Measurements from ENCODE around the gene WSB1. TPM values are rescaled to one million over a fixed set of nuclear protein-coding genes. Genes with fewer than 3 reads are reported as not detected.
A peak's percentile ranks its signal among the peaks of the same experiment; 100 is the strongest.
"Not testable (repeated sequence)": the region's sequence is repeated elsewhere in the genome, so short reads cannot be mapped to it uniquely, and the experiment has no call there.

WSB1 gene
- total RNA-seq, 1 donor from 2014 or later, result 308 TPM

DNA sequence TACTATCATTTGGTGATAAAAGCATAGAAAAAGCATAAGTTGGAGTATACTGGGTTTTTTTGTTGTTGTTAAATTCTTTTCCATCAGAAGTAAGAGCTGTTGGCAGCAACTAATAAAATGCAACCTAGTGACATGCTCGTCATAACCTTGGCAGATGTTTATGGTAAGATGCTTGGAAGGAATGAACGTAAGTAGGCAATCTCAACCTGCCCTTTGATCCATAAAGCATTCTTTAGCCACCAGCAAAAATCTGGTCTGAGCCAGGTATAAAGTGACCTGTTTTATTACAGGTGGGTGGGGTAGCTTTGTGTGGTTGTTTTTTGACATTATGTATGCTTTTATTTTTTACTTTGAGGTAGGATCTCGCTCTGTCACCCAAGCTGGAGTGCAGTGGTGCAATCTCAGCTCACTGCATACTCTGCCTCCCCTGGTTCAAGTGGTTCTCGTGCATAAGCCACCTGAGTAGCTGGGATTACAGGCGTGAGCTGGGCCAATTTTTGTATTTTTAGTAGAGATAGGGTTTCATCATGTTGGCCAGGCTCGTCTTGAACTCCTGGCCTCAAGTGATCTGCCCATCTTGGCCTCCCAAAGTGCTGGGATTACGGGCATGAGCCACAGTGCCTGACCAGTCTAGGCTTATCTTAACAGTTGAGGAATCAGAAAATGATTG, 22.0 kb downstream of the WSB1 start:
- DNase-seq (ENCODE audit: low read depth, low spot score), result no peak

DNA sequence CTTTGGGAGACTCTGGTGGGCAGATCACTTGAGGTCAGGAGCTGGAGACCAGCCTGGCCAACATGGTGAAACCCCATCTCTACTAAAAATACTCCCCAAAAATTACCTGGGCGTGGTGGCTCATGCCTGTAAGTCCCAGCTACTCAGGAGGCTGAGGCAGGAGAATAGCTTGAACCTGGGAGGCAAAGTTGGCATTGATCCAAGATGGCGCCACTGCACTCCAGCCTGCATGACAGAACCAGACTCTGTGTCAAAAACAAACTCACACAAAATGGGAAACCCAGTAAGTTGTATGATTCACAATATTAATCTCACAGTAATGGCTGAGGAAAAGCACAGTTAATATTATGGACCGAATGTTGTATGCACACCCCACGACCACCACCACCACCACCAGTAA, 24.3 kb downstream of the WSB1 start:
- no peak for DNase-seq (ENCODE audit: low read depth, low spot score)

DNA sequence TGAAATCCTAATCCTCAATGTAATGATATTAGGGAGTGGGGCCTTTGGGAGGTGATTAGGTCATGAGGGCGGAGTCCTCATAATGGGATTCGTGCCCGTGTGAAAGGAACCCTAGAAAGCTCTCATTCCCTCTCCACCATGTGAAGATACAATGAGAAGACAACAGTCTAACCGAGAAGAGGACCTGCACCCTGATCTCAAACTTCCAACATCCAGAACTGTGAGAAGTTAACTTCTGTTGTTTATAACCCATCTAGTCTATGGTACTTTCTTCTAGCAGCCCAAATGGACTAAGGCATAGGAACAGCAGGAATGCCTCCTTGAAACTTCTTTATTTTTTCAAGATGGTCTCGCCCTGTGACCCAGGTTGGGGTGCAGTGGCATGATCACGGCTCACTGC, 24.7 kb downstream of the WSB1 start:
- no peak for DNase-seq (ENCODE audit: low read depth, low spot score)

DNA sequence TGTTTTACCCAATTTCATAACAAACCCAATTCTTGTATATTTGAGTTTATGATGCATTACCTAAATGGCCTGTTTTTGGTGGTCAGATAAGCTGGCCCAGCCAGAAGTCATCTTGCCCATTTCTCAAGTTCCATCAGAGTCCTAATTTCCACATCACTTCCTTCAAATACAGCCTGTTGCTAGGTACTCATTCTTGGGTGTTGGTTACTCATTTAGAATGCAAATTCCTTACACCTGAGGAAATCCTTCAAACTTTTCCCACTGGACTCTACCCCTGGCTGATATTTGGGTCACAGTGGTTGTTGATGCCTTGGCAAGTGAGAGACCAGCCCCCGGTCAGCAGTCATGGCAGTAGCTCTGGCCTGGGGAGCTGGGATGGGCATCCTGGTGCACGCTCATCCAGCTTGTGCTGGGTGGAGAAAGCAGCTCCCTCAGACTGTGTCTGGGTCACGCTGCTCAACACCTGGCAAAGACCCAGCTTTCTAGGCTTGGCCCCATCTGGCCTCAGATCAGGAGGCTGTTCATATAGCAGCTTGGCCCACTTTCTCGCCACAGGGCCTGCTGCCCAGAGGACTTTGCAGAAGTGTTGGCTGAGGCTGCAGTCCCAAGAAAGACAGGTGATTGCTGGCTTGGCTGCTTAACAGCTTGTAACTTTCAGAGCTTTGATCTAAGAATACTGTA, 25.8 kb downstream of the WSB1 start:
- DNase-seq (ENCODE audit: low read depth, low spot score), result no peak

DNA sequence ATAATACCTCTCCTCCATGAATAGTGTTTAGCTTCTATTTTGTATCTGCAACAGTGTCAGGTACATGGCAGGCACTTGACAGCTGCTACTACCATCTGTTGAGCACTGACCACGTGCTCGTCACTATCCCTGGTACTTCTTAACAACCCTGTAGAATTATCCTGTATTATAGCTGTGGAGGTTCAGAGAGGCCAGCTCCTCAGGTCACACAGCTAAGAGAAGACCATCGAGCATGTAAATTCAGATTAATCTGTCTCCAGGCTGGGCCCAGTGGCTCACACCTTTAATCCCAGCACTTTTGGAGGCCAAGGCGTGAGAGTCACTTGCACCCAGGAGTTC, 26.3 kb downstream of the WSB1 start:
- DNase-seq (ENCODE audit: low read depth, low spot score), result no peak

DNA sequence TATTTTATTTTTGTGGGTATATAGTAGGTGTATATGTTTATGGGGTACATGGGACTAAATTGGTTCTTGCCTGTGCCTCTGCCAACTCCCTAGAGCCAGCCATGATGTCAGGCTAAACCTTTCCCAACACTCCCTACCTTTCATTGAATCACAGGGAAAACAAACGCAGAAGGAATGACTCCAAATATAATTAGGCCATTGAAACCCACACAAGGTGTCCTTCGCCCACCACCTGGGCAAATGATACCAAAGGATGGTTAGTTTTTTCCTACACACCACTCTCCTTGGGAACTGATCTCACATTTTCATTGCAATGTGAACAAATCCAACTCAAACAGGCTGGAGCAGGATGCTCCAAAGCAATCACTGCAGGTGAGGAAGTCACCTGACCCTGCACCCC, 27.5 kb downstream of the WSB1 start:
- DNase-seq (ENCODE audit: low read depth, low spot score), result no peak

DNA sequence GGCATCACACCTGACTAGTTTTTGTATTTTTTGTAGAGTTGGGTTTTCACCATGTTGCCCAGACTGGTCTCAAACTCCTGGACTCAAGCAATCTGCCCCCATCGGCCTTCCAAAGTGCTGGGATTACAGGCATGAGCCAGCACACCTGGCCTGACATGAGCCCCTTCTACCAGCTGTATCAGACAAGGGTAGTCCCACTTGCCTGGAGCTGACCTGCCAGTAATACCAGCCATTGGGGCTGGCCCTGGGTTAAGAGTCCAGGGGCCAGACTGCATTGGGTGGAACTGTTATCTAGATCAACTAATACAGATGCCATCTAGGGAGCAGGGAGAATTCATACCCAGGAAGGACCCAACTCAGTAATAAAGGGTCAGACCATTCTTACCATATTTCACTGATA, 28.1 kb downstream of the WSB1 start:
- DNase-seq (ENCODE audit: low read depth, low spot score), result no peak

DNA sequence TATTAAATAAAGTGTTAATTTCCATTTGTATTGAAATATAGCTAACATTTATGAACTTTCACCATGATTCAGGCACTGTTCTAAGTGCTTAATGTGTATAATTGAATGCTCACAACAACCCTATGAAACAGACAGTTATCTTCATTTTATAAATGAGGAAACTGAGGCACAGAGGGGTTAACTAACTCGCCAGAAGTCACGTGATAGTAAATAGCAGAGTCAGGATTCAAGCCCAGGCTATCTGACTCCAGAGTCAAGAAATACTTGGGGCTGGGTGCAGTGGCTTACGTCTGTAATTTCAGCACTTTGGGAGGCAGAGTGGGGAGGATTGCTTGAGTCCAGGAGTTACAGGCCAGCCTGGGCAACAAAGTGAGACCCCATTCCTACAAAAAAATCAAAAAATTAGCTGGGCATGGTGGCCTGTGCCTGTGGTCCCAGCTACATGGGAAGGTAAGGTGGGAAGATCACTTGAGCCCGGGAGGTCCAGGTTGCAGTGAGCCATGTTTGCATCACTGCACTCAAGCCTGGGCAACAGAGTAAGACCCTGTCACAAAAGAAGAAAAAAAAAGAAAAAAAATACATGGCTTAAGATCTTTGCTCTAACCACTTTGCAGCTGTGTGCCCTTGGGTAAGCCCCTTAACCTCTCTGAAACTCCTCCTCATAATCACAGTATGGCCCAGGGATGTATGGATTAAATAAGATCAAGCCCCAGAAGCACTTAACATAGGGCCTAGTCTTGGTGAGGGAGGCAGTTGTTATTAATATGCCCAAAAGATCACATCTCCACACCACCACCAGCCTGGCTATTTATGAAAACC, 29.0 kb downstream of the WSB1 start:
- no peak for DNase-seq (ENCODE audit: low read depth, low spot score)

DNA sequence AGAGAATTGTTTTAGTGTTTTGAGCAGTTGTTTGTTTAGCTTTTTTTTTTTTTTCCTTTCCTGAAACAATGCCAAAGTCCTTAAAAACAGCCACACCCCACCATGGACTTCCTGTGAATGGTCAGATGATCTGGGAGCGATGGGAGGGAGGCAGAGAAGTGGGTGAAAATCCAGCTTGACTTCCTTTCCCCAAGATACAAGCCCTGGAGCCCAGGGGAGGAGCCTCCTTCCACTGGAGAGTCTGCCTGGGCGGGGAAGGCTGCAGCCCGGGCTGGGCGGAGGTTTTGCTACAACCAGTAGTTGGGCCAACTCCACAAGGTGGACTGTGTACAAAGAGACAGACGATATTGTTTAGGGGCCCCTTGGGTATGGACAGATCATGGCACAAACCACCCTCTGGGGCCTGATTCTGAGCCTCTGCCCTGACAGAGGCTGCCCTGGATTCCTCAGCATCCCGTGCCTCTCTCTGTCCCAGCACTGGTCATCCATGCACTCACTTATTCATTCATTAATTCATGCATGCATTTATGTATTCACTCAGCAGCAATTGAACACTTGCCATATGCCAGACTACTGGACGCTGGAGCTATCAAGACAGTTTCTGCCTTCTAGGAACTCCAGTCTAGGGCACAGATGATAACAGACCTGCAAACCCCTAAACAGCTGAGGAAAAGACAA, 29.8 kb downstream of the WSB1 start:
- DNase-seq (ENCODE audit: low read depth, low spot score), result peak; percentile 53

DNA sequence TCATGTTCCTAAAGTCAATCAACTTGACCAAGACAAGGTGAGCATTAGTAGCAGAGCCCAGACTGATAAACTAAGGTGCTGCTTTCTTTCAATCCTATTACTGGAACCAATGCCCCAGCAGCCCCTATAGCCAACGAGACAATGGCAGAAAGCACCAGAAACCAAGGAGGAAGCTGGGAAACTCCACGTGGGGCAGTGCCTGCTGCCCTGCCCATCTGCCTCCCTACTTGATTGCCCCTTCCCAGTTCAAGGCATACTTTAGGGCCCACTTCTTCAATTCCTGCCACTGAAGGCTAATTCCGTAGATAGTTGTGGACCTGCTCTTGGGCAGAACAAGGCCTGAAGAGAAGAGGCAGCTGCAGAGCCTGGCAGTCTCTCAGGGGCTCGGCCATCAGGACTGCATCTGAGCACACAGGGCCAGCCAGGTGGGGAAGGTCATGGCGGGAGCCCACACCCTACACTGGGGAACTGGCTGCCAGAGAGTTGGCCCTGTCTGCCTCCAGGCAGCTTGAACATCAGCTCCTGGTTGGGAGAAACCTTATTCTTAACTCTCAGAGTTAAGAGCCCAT, 30.9 kb downstream of the WSB1 start:
- DNase-seq (ENCODE audit: low read depth, low spot score), result no peak

DNA sequence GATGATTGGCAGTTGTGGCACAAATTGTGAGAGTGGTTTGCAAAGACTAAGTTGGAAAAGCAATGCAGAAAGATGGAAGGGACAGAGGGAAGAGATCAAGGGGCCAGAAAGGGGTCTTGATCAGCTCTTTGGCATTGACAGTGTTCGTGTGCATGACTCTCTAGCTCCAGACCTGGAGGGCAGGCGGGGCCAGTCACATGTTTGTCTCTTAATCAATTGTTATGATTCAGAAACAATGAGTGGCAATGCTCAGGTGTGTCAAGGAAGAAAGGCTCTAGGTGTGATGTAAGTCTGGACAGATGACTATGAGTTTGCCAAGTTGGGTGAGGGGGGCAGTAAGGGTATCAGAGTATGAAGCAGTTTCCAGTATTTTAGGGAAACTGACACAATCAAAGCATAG, 32.1 kb downstream of the WSB1 start:
- no peak for DNase-seq (ENCODE audit: low read depth, low spot score)

DNA sequence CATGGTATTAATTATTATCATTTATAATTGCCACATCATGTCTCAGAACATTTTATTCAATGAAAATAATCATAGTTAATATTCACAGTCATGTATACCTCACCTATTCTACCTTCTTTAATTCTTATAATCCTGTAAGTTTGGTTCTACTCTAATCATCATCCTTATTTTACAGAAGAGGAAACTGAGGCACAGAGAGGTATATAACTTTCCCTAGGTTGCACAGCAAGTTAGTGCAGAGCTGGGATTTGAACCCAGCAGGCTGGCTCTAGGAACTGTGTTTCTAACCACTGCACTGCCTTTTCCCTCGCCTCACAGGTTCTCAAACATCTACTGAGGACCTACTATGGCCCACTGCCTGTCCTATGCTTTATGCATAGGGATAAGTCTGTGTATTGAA, 32.7 kb downstream of the WSB1 start:
- no peak for DNase-seq (ENCODE audit: low read depth, low spot score)

DNA sequence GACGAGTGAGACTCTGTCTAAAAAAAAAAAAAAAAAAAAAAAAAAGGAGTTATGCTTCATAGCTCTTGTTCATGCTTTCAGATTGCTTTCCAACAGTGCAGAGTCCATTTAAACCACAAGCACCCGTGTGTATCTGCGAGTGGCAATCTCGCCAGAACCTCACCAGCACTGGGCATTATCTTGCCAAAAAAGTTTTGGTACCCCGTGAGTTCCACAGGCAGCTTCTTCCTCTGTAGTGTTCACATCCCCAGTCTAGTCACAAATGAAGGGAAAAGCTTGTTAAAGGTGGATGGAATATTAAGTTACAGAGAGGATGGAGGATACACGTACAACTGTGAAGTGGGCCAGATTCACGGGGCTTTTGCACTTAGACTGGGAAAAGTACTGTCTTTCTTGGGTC, 33.5 kb downstream of the WSB1 start:
- DNase-seq (ENCODE audit: low read depth, low spot score), result no peak

DNA sequence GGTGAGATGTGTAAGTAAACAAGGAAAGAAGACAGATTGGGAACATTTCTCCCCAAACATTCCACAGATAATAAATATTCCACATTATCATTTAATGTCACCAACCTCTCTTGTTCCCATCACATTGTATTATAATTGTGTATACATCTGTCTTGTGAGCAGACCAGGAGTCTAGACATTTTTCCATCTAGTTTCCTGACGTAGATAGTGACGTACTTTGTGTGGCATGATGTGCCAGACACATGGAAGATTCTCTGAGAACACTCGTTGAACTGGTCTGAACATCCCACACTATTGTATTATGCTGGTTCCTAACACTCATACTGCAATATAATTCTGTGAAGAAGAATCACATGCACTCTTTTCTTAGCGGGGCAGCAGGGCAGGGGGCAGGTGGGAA, 34.0 kb downstream of the WSB1 start:
- no peak for DNase-seq (ENCODE audit: low read depth, low spot score)

DNA sequence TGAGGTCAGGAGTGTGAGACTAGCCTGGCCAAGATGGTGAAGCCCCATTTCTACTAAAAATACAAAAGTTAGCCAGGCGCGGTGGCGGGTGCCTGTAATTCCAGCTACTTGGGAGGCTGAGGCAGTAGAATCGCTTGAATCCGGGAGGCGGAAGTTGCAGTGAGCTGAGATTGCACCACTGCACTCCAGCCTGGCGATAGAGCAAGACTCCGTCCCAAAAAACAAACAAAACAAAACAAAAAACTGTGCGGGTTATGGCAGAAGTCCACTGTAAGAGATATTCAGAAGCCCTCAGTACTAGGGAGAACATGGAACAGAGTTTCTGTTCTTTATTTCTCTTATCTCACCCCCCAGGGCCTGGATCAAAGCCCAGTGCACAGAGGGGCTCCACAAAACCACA, 34.8 kb downstream of the WSB1 start:
- DNase-seq (ENCODE audit: low read depth, low spot score), result not testable (repeated sequence)

DNA sequence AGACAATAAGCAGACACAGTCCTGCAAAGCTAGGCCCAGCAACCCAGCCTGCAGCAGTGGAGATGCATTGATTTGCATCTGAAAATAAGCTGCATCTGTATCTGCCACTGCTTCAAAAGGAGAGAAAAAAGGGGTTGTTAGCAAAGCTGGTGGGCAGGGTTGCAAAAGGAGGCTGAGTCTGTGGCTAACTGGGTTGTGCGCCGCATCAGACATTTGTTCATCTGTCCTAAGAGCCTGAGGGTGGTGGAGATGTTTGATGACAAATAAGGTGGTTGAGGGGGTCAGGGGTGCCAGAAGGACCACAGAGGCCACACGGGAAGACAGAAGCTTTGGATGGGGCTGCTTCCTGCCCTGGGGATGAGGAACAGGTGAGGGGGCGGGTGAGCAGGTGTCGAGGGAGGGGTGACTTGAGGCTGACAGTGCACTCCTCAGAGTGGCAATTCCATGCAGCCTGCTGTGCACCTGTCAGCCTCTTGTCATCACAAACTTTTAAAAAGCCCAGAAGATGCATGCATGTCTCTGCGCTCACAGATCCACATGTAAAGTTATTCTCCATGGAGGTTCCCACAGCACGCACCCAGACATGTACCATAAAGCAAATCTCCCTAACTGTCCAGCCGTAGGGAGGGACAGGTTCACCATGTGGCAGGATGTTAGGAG, 35.4 kb downstream of the WSB1 start:
- DNase-seq (ENCODE audit: low read depth, low spot score), result no peak

DNA sequence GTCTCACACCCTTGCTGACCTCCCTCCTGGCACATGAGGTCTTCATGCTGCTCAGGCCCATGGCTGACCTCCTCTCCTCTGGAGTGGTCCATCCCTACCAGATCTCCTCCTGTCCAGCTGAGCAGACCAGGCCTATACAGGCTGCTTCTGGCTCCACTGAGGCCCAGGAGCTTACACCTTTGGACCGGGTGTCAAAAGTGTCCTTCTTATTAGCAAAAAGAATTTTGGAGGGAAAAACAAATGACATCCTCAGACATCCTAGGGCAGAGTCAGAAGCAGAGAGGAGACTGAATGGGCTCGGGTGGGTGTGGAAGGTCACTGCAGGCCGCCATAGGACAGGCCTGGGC, 38.1 kb downstream of the WSB1 start:
- DNase-seq (ENCODE audit: low read depth, low spot score), result no peak

DNA sequence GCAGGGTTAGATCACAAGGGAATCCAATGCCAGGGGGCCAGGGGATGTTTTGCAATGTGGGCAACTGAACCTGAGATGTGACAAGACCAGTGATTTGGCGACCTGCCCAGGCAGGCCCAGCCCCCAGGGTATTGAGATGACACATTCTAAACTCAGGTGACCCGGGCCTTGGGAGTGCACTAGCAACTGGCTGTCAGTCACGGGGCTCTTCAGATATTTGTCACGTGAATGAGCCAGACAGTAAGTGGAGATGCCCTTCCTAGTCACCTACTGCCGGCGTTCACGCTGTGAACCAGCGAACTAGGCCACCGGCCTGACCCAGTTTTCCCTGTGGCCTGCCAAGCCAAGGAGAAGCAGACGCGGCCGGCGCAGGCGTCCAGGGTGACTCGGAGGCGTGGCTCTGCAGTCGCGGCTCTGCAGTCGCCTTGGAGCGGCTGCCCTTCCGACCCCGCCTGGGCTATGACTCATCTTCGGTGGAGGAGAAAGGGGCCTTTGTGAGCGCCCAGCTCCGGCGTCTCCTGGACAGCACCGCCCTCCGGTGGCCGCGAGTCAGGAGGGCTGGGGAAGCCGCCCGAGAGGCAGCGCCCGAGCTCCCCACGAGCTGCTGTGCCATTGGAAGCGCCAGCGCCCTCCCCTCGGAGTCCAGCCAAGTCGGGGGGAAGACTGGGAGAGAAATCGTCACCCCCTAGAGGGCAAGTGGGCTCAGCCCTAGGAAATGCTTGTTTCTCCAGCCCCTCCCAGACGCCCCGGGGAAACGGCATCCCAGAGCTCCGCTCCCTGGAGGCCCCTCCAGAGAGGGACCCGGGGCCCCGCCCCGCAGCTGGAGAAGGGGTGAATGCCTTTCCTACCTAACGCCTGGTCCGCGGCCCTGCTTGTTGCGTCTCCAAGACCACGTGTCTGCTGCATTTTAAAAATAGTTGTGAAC, 38.8 kb downstream of the WSB1 start:
- peak; percentile 90 for DNase-seq (ENCODE audit: low read depth, low spot score)

DNA sequence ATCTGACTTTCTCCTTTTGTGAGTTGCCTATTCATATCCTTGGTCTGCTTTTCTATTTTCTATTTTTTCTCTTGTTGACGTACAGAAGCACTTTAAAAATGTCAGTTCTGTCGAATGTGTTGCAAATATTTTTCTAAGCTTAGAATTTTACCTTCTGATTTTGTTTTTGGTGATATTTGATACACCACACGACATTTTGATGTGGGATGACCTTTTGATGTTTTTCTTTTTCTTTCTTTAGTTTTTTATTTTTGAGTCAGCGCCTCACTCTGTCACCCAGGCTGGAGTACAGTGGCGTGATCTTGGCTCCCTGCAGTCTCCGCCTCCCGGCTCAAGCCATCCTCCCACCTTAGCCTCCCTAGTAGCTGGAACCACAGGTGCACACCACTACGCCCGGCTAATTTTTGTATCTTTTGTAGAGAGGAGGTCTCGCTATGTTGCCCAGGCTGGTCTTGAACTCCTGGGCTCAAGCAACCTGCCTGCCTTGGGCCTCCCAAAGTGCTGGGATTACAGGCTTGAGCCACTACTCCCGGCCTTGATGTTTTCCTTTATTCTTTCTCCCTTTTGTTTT, 39.6 kb downstream of the WSB1 start:
- DNase-seq (ENCODE audit: low read depth, low spot score), result no peak

DNA sequence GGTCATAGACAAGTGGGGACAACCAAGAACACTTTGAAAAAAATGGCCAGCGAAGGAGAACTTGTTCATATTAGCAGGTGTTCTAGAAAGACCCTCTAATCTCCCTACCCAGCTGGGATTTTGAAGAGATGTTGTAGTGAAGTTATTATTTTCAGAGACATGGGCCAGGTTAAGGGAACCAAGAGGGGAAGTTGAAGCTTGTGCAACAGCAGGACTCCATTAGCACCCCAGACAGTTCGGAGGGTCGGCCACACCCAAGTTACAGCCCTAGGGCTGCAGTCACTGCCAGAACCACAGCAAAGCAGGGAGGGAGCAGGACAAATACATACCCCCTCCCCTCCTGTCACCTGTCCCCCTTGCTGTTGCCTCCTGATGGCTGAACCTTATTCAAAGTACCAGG, 42.3 kb downstream of the WSB1 start:
- DNase-seq (ENCODE audit: low read depth, low spot score), result no peak

Measured in pulmonary artery endothelial cell (primary cell).